Measurements from ENCODE around the gene HOXD10. TPM values are rescaled to one million over a fixed set of nuclear protein-coding genes. Genes with fewer than 3 reads are reported as not detected.

HOXD10 gene
- not detected for polyA plus RNA-seq (2013, experiment 1 of 2)
- polyA plus RNA-seq (2013, experiment 2 of 2) = not detected

- no peak within 1 kb of the TSS for H2BK5ac ChIP-seq (ENCODE audit: low read depth, low read length, poor library complexity, severe bottlenecking)
- no peak within 1 kb of the TSS for H2BK120ac ChIP-seq (ENCODE audit: low read depth, low read length)
- H2AFZ ChIP-seq (ENCODE audit: low read depth, low read length) = no peak within 1 kb of the TSS
- no peak within 1 kb of the TSS for H3K4ac ChIP-seq (ENCODE audit: low read depth in 1 of 2, low read length in 2 of 2)
- no peak for DNase-seq
- H3K18ac ChIP-seq (ENCODE audit: low read depth in 1 of 2, low read length in 2 of 2) = no peak within 1 kb of the TSS
- H3K9me3 ChIP-seq (ENCODE audit: control insufficient read depth, low read length) = no peaks in the 10 kb centered on the region
- H3K4me2 ChIP-seq (ENCODE audit: low read length, poor library complexity, severe bottlenecking) = no peak within 1 kb of the TSS
- H4K91ac ChIP-seq (ENCODE audit: low read length) = no peak within 1 kb of the TSS
- no peak within 1 kb of the TSS for H2BK12ac ChIP-seq (ENCODE audit: low read length in 2 of 2)
- H3K4me1 ChIP-seq (ENCODE audit: control insufficient read depth, insufficient read depth, low read depth, low read length) = peaks cover 9% of the 10 kb centered on the region
- H2BK15ac ChIP-seq (ENCODE audit: low read depth, poor library complexity, severe bottlenecking) = no peak within 1 kb of the TSS
- H3K27ac ChIP-seq (ENCODE audit: low read length, poor library complexity, severe bottlenecking) = no peak within 1 kb of the TSS
- H3K4me3 ChIP-seq (ENCODE audit: insufficient read depth in 1 of 2, low read depth in 1 of 2, low read length in 2 of 2) = peak within 1 kb of the TSS; percentile 18 to 70
- H3K23ac ChIP-seq (ENCODE audit: low read length in 2 of 2) = no peak within 1 kb of the TSS
- H4K8ac ChIP-seq (ENCODE audit: low read length) = no peak within 1 kb of the TSS
- H3K79me1 ChIP-seq (replicated peaks; ENCODE audit: low read length, poor library complexity, severe bottlenecking) = no peaks in the 10 kb centered on the region
- 5% methylated on average over 66 of the region's 66 CpGs for WGBS
- no peak within 1 kb of the TSS for H2AK5ac ChIP-seq (ENCODE audit: low read length, severe bottlenecking)
- peak within 1 kb of the TSS; percentile 43 for H3K9ac ChIP-seq (ENCODE audit: low read length)
- peaks cover 97 to 99% of the 10 kb centered on the region in 2 experiments for H3K27me3 ChIP-seq (ENCODE audit: control insufficient read depth in 1 of 2, insufficient read depth in 1 of 2, low read length in 2 of 2)
- no peaks in the 10 kb centered on the region for H3K36me3 ChIP-seq (ENCODE audit: control insufficient read depth in 1 of 2, insufficient read depth in 2 of 2, low read depth in 1 of 2, low read length in 2 of 2)
- no peak within 1 kb of the TSS for H3K14ac ChIP-seq (ENCODE audit: low read length in 2 of 2)
These were observed at the start of gene HOXD10 for GRCh38 chr2:176115883-176116813. TSS of gene HOXD10 (plus strand) at chr2:176116778. CDS start at chr2:176116834, 56 bp downstream.

GRCh38 chr2:176067589-176068418 lies 48.8 kb upstream of the HOXD10 start:
- no peak overlapping the region for H2BK15ac ChIP-seq (ENCODE audit: low read depth, poor library complexity, severe bottlenecking)
- peaks cover 82 to 97% of the 10 kb centered on the region in 2 experiments for H3K27me3 ChIP-seq (ENCODE audit: control insufficient read depth in 1 of 2, insufficient read depth in 1 of 2, low read length in 2 of 2)
- DNase-seq = no peak
- no peak overlapping the region for H4K8ac ChIP-seq (ENCODE audit: low read length)
- no peaks in the 10 kb centered on the region for H3K9me3 ChIP-seq (ENCODE audit: control insufficient read depth, low read length)
- H2BK120ac ChIP-seq (ENCODE audit: low read depth, low read length) = no peak overlapping the region
- peak overlapping the region; percentile 51 for H3K9ac ChIP-seq (ENCODE audit: low read length)
- H2AFZ ChIP-seq (ENCODE audit: low read depth, low read length) = no peak overlapping the region
- H3K4me1 ChIP-seq (ENCODE audit: control insufficient read depth, insufficient read depth, low read depth, low read length) = peaks cover 14% of the 10 kb centered on the region
- no peak overlapping the region for H3K27ac ChIP-seq (ENCODE audit: low read length, poor library complexity, severe bottlenecking)
- WGBS = 18% methylated on average over 33 of the region's 38 CpGs
- H3K23ac ChIP-seq (ENCODE audit: low read length in 2 of 2) = no peak overlapping the region
- no peak overlapping the region for H3K14ac ChIP-seq (ENCODE audit: low read length in 2 of 2)
- no peak overlapping the region for H2BK5ac ChIP-seq (ENCODE audit: low read depth, low read length, poor library complexity, severe bottlenecking)
- no peak overlapping the region for H3K4ac ChIP-seq (ENCODE audit: low read depth in 1 of 2, low read length in 2 of 2)
- no peak overlapping the region for H2BK12ac ChIP-seq (ENCODE audit: low read length in 2 of 2)
- no peaks in the 10 kb centered on the region for H3K79me1 ChIP-seq (replicated peaks; ENCODE audit: low read length, poor library complexity, severe bottlenecking)
- H3K18ac ChIP-seq (ENCODE audit: low read depth in 1 of 2, low read length in 2 of 2) = no peak overlapping the region
- H4K91ac ChIP-seq (ENCODE audit: low read length) = no peak overlapping the region
- no peaks in the 10 kb centered on the region for H3K36me3 ChIP-seq (ENCODE audit: control insufficient read depth in 1 of 2, insufficient read depth in 2 of 2, low read depth in 1 of 2, low read length in 2 of 2)
- no peak overlapping the region for H2AK5ac ChIP-seq (ENCODE audit: low read length, severe bottlenecking)
- H3K4me3 ChIP-seq (ENCODE audit: insufficient read depth in 1 of 2, low read depth in 1 of 2, low read length in 2 of 2) = peak overlapping the region; percentile 18 to 67
- H3K4me2 ChIP-seq (ENCODE audit: low read length, poor library complexity, severe bottlenecking) = peak overlapping the region; percentile 9

GRCh38 chr2:176068419-176068832 lies 48.2 kb upstream of the HOXD10 start:
- Histone ChIP-seq H3K36me3 (ENCODE audit: control insufficient read depth in 1 of 2, insufficient read depth in 2 of 2, low read depth in 1 of 2, low read length in 2 of 2) (no peaks in the 10 kb centered on the region), H2AK5ac (ENCODE audit: low read length, severe bottlenecking) (no peak overlapping the region)

More at GRCh38 chr2:176068419-176068832, 48.2 kb upstream of the HOXD10 start:
- H2AFZ ChIP-seq (ENCODE audit: low read depth, low read length) = no peak overlapping the region
- H3K14ac ChIP-seq (ENCODE audit: low read length in 2 of 2) = no peak overlapping the region
- H3K27me3 ChIP-seq (ENCODE audit: control insufficient read depth in 1 of 2, insufficient read depth in 1 of 2, low read length in 2 of 2) = peaks cover 88 to 98% of the 10 kb centered on the region in 2 experiments
- peaks cover 17% of the 10 kb centered on the region for H3K4me1 ChIP-seq (ENCODE audit: control insufficient read depth, insufficient read depth, low read depth, low read length)
- H4K91ac ChIP-seq (ENCODE audit: low read length) = no peak overlapping the region
- no peak overlapping the region for H2BK12ac ChIP-seq (ENCODE audit: low read length in 2 of 2)
- no peak overlapping the region for H3K18ac ChIP-seq (ENCODE audit: low read depth in 1 of 2, low read length in 2 of 2)
- H3K4me3 ChIP-seq (ENCODE audit: insufficient read depth in 1 of 2, low read depth in 1 of 2, low read length in 2 of 2) = peak overlapping the region in 1 of 2 experiments; percentile 67
- H3K4me2 ChIP-seq (ENCODE audit: low read length, poor library complexity, severe bottlenecking) = no peak overlapping the region
- no peaks in the 10 kb centered on the region for H3K9me3 ChIP-seq (ENCODE audit: control insufficient read depth, low read length)
- no peak overlapping the region for H3K4ac ChIP-seq (ENCODE audit: low read depth in 1 of 2, low read length in 2 of 2)
- H3K23ac ChIP-seq (ENCODE audit: low read length in 2 of 2) = no peak overlapping the region
- no peak overlapping the region for H2BK15ac ChIP-seq (ENCODE audit: low read depth, poor library complexity, severe bottlenecking)
- H2BK5ac ChIP-seq (ENCODE audit: low read depth, low read length, poor library complexity, severe bottlenecking) = no peak overlapping the region
- no peak overlapping the region for H2BK120ac ChIP-seq (ENCODE audit: low read depth, low read length)
- H3K79me1 ChIP-seq (replicated peaks; ENCODE audit: low read length, poor library complexity, severe bottlenecking) = no peaks in the 10 kb centered on the region
- WGBS = 6% methylated on average over 30 of the region's 30 CpGs
- H3K27ac ChIP-seq (ENCODE audit: low read length, poor library complexity, severe bottlenecking) = no peak overlapping the region
- H3K9ac ChIP-seq (ENCODE audit: low read length) = no peak overlapping the region
- no peak overlapping the region for H4K8ac ChIP-seq (ENCODE audit: low read length)
- DNase-seq = no peak

Measured in mesenchymal stem cell (in vitro differentiated cells and primary cell).